SK-N-SH (cell line): Measurements from ENCODE around the gene SYNGR1. TPM values are rescaled to one million over a fixed set of nuclear protein-coding genes. Genes with fewer than 3 reads are reported as not detected.

Experiments used
- CTCF ChIA-PET: fragments of 300-600, 350-600 bp; formaldehyde crosslinking; extraction: SDS; loops from one replicate; lab custom pipeline; 2021; lab: Yijun Ruan, JAX
- POLR2A ChIA-PET: fragments of 350-600 bp; sonication (Branson Sonifier 250); formaldehyde crosslinking; extraction: SDS; loops from one replicate; lab custom pipeline; 2020; ENCODE audit warnings: antibody characterized with exemption, inconsistent platforms; lab: Yijun Ruan, JAX
- DNase-seq: peaks from one replicate; pipeline ENCODE4 v3.0.0; 2012
- H2AFZ ChIP-seq: fragments of 200-600 bp; sonication (generic); 2 replicates; pipeline ENCODE4 v1.8.1; 2016; ENCODE audit warnings: antibody characterized with exemption, mild to moderate bottlenecking, low read depth
- H3F3A ChIP-seq: fragments of 200-600 bp; sonication (generic); replicated peaks from 2 replicates; pipeline ENCODE3; 2016; ENCODE audit warnings: antibody characterized with exemption, mild to moderate bottlenecking; ENCODE audit not compliant: insufficient read depth
- H3K27ac ChIP-seq, 2 experiments: fragments of 200-500 bp in 1 of 2; fragments of 200-600 bp in 1 of 2; sonication (Bioruptor generic) in 1 of 2; sonication (generic), shearing (Covaris generic) in 1 of 2; 2 replicates each; pipeline versions ENCODE4 v1.5.1 to v1.6.1; 2014 to 2016; ENCODE audit warnings: low read depth in 2 of 2, inconsistent platforms in 1 of 2, low read length in 1 of 2, mild to moderate bottlenecking in 1 of 2, mixed read lengths in 1 of 2
- H3K27me3 ChIP-seq: fragments of 200-600 bp; sonication (generic), shearing (Covaris generic); 2 replicates; pipeline ENCODE4 v1.6.1; 2016; ENCODE audit warnings: mixed run types; ENCODE audit not compliant: insufficient read depth
- H3K36me3 ChIP-seq, 2 experiments: fragments of 200-500 bp in 1 of 2; fragments of 200-600 bp in 1 of 2; sonication (Bioruptor generic) in 1 of 2; sonication (generic) in 1 of 2; replicated peaks in 1 of 2; 2 replicates each; pipeline versions ENCODE3 to v1.5.1; 2014 to 2016; ENCODE audit warnings: low read length in 1 of 2, mild to moderate bottlenecking in 1 of 2; ENCODE audit not compliant: insufficient read depth in 2 of 2, control insufficient read depth in 1 of 2
- H3K4me1 ChIP-seq, 2 experiments: fragments of 200-500 bp in 1 of 2; fragments of 200-600 bp in 1 of 2; sonication (Bioruptor generic) in 1 of 2; sonication (generic), shearing (Covaris generic) in 1 of 2; 2 replicates each; pipeline versions ENCODE4 v1.5.1 to v1.6.1; 2014 to 2016; ENCODE audit warnings: low read depth in 1 of 2, low read length in 1 of 2, mixed run types in 1 of 2; ENCODE audit not compliant: insufficient read depth in 2 of 2, control insufficient read depth in 1 of 2
- H3K4me2 ChIP-seq: fragments of 200-600 bp; sonication (generic), shearing (Covaris generic); 2 replicates; pipeline ENCODE4 v1.6.1; 2017; ENCODE audit warnings: mixed run types
- H3K4me3 ChIP-seq, 2 experiments: fragments of 200-500 bp in 1 of 2; fragments of 200-600 bp in 1 of 2; sonication (Bioruptor generic) in 1 of 2; sonication (generic), shearing (Covaris generic) in 1 of 2; 2 replicates each; pipeline versions ENCODE4 v1.5.1 to v1.8.1; 2014 to 2016; ENCODE audit warnings: low read depth in 2 of 2, inconsistent platforms in 1 of 2, low read length in 1 of 2, mild to moderate bottlenecking in 1 of 2, mixed read lengths in 1 of 2, moderate library complexity in 1 of 2
- H3K79me2 ChIP-seq: fragments of 200-600 bp; sonication (generic); 2 replicates; pipeline ENCODE4 v1.8.1; 2017; ENCODE audit warnings: mild to moderate bottlenecking; ENCODE audit not compliant: insufficient read depth
- H3K9ac ChIP-seq: fragments of 200-600 bp; sonication (generic); 2 replicates; pipeline ENCODE4 v1.6.1; 2017; ENCODE audit warnings: mixed run types
- H3K9me2 ChIP-seq: fragments of 200-600 bp; sonication (generic); 2 replicates; pipeline ENCODE4 v1.6.1; 2017; ENCODE audit warnings: mixed run types
- H3K9me3 ChIP-seq: fragments of 200-600 bp; sonication (generic); 2 replicates; pipeline ENCODE4 v1.6.1; 2017; ENCODE audit warnings: mixed run types, mild to moderate bottlenecking, moderate library complexity
- H4K20me1 ChIP-seq: fragments of 200-600 bp; sonication (generic); 2 replicates; pipeline ENCODE4 v1.6.1; 2017; ENCODE audit warnings: mild to moderate bottlenecking, mixed run types; ENCODE audit not compliant: insufficient read depth
- ELF1 ChIP-seq: IDR thresholded peaks from 2 replicates; pipeline ENCODE4 v1.4.0; 2012
- EP300 ChIP-seq, 2 experiments: IDR thresholded peaks; 2 replicates each; pipeline versions ENCODE4 v1.4.0 to v1.6.1; 2012; ENCODE audit warnings: borderline replicate concordance in 1 of 2, low read depth in 1 of 2, low read length in 1 of 2
- EZH2phosphoT487 ChIP-seq: fragments of 200-600 bp; sonication (generic); IDR thresholded peaks from 2 replicates; pipeline ENCODE4 v1.6.1; 2017; ENCODE audit warnings: low read depth, mixed run types, mild to moderate bottlenecking, antibody characterized with exemption, moderate library complexity, borderline replicate concordance
- FOXM1 ChIP-seq: IDR thresholded peaks from 2 replicates; pipeline ENCODE4 v1.4.0; 2012; ENCODE audit warnings: low read depth, mild to moderate bottlenecking
- GATA2 ChIP-seq: sonication (generic); formaldehyde crosslinking; IDR thresholded peaks from 2 replicates; pipeline ENCODE4 v1.5.0; 2020; ENCODE audit warnings: mild to moderate bottlenecking, missing genetic modification reagents
- JUND ChIP-seq: IDR thresholded peaks from 2 replicates; pipeline ENCODE4 v1.4.0; 2012
- MEF2A ChIP-seq: IDR thresholded peaks from 2 replicates; pipeline ENCODE4 v1.4.0; 2012; ENCODE audit warnings: low read depth, borderline replicate concordance
- MXI1 ChIP-seq: IDR thresholded peaks from 2 replicates; pipeline ENCODE4 v1.6.1; 2012; ENCODE audit warnings: mild to moderate bottlenecking, low read depth, low read length, improper control_type of control experiment
- NFIC ChIP-seq: IDR thresholded peaks from 2 replicates; pipeline ENCODE4 v1.4.0; 2012; ENCODE audit warnings: borderline replicate concordance
- POLR2AphosphoS5 ChIP-seq: IDR thresholded peaks from 2 replicates; pipeline ENCODE4 v1.6.1; 2012; ENCODE audit warnings: low read depth, low read length
- RCOR1 ChIP-seq: fragments of 150-350 bp; IDR thresholded peaks from 2 replicates; pipeline ENCODE4 v1.6.1; 2017; ENCODE audit warnings: antibody characterized with exemption, low read length
- RXRA ChIP-seq: IDR thresholded peaks from 2 replicates; pipeline ENCODE4 v1.4.0; 2012; ENCODE audit warnings: low read depth, mild to moderate bottlenecking, borderline replicate concordance
- SMC3 ChIP-seq: IDR thresholded peaks from 2 replicates; pipeline ENCODE4 v1.6.1; 2012; ENCODE audit warnings: low read depth, low read length, improper control_type of control experiment
- TAF1 ChIP-seq: IDR thresholded peaks from 2 replicates; pipeline ENCODE4 v1.6.1; 2012; ENCODE audit warnings: low read depth, mild to moderate bottlenecking, low read length, moderate library complexity, borderline replicate concordance
- TCF12 ChIP-seq: IDR thresholded peaks from 2 replicates; pipeline ENCODE4 v1.4.0; 2012
- TEAD4 ChIP-seq: IDR thresholded peaks from 2 replicates; pipeline ENCODE4 v1.4.0; 2012; ENCODE audit warnings: mild to moderate bottlenecking, borderline replicate concordance; ENCODE audit not compliant: insufficient read depth
- WGBS: methylation state at CpG from one replicate; pipeline ENCODE4 v1.1.6; 2017; ENCODE audit warnings: low lambda C conversion rate; 5-methylcytosine and 5-hydroxymethylcytosine counted together
- polyA plus RNA-seq, 3 experiments: library from polyadenylated mRNA; depleted of rRNA; stranded (reverse); fragments of >200 nt; gene quantifications; 2 replicates each; pipeline ENCODE4 v1.2.3, GENCODE V29; 2012
- TF ChIP-seq, protein P1 (sequence below): fragments of 200-600 bp; sonication (generic); IDR thresholded peaks from 2 replicates; pipeline ENCODE4 v1.6.1; 2017; ENCODE audit warnings: antibody characterized with exemption, mild to moderate bottlenecking, moderate library complexity
- TF ChIP-seq, protein P2 (sequence below): IDR thresholded peaks from 2 replicates; pipeline ENCODE4 v1.4.0; 2012; ENCODE audit warnings: low read depth, borderline replicate concordance
- TF ChIP-seq, protein P3 (sequence below): fragments of 150-350 bp; IDR thresholded peaks from 2 replicates; pipeline ENCODE4 v1.6.1; 2017; ENCODE audit warnings: antibody characterized with exemption, low read length, low read depth, borderline replicate concordance

SYNGR1 gene
- polyA plus RNA-seq, 1 of the 3 experiments (the other 2 are of a cell fraction): 18.7 TPM

DNA sequence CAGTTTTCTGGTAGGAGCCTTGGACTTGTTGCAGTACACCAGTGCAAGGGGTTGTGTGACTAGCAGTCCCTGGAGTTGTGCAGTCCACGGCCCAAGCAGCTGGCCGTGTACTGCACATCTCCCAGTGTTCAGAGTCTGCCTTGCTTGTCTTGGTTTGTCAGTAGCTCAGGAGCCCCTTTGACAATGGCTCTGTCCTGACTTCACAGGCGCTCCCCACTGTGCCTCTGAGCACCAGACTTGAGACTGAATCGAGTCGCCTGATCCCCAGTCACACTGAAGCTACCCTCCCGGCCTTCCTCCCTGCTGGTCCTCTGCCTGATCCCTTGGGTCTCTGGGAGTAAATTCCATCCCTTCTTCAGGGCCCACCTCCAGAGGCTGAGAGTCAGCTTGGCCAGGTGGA, 19.4 kb downstream of the SYNGR1 start:
- no peaks in the 10 kb centered on the region for H3K27me3 ChIP-seq
- H3K9me3 ChIP-seq: no peaks in the 10 kb centered on the region
- H3K4me3 ChIP-seq: no peak overlapping the region
- H2AFZ ChIP-seq: no peak overlapping the region
- H3K4me1 ChIP-seq: peaks cover 0 to 4% of the 10 kb centered on the region in 2 experiments; a peak in 1 of 4 replicates
- H4K20me1 ChIP-seq: no peaks in the 10 kb centered on the region
- no peak for DNase-seq
- no peak overlapping the region for H3K4me2 ChIP-seq
- H3K36me3 ChIP-seq: no peaks in the 10 kb centered on the region
- POLR2A ChIA-PET: no interaction called here
- WGBS: 100% methylated on average over 3 of the region's 6 CpGs
- H3K27ac ChIP-seq: no peak overlapping the region
- H3K79me2 ChIP-seq: no peaks in the 10 kb centered on the region
- H3K9ac ChIP-seq: no peak overlapping the region
- no peaks in the 10 kb centered on the region for H3K9me2 ChIP-seq
- CTCF ChIA-PET: interaction anchor here (0.9 kb wide), 1 partner anchor 26 kb away, joined by 3 read pairs; no protein-coding TSS in a partner anchor
- no peak for TF ChIP-seq GATA2 (CRISPR knock-in tag)
- no peak for TF ChIP-seq POLR2AphosphoS5
- TF ChIP-seq, protein P1, sequence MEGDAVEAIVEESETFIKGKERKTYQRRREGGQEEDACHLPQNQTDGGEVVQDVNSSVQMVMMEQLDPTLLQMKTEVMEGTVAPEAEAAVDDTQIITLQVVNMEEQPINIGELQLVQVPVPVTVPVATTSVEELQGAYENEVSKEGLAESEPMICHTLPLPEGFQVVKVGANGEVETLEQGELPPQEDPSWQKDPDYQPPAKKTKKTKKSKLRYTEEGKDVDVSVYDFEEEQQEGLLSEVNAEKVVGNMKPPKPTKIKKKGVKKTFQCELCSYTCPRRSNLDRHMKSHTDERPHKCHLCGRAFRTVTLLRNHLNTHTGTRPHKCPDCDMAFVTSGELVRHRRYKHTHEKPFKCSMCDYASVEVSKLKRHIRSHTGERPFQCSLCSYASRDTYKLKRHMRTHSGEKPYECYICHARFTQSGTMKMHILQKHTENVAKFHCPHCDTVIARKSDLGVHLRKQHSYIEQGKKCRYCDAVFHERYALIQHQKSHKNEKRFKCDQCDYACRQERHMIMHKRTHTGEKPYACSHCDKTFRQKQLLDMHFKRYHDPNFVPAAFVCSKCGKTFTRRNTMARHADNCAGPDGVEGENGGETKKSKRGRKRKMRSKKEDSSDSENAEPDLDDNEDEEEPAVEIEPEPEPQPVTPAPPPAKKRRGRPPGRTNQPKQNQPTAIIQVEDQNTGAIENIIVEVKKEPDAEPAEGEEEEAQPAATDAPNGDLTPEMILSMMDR: no peak
- TF ChIP-seq RCOR1: no peak
- no peak for TF ChIP-seq JUND
- TF ChIP-seq TCF12: no peak
- TF ChIP-seq, protein P2, sequence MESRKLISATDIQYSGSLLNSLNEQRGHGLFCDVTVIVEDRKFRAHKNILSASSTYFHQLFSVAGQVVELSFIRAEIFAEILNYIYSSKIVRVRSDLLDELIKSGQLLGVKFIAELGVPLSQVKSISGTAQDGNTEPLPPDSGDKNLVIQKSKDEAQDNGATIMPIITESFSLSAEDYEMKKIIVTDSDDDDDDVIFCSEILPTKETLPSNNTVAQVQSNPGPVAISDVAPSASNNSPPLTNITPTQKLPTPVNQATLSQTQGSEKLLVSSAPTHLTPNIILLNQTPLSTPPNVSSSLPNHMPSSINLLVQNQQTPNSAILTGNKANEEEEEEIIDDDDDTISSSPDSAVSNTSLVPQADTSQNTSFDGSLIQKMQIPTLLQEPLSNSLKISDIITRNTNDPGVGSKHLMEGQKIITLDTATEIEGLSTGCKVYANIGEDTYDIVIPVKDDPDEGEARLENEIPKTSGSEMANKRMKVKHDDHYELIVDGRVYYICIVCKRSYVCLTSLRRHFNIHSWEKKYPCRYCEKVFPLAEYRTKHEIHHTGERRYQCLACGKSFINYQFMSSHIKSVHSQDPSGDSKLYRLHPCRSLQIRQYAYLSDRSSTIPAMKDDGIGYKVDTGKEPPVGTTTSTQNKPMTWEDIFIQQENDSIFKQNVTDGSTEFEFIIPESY: no peak
- no peak for TF ChIP-seq TEAD4
- TF ChIP-seq MEF2A: no peak
- no peak for TF ChIP-seq FOXM1
- no peak for TF ChIP-seq EP300 (IDR thresholded peaks at IDR 0.05; ENCODE audit: borderline replicate concordance in 1 of 2, low read depth in 1 of 2, low read length in 1 of 2)
- no peak for TF ChIP-seq TAF1
- TF ChIP-seq NFIC: no peak
- TF ChIP-seq ELF1: no peak
- TF ChIP-seq RXRA: no peak
- TF ChIP-seq MXI1: no peak
- no peak for TF ChIP-seq EZH2phosphoT487
- no peak for TF ChIP-seq SMC3
- TF ChIP-seq, protein P3, sequence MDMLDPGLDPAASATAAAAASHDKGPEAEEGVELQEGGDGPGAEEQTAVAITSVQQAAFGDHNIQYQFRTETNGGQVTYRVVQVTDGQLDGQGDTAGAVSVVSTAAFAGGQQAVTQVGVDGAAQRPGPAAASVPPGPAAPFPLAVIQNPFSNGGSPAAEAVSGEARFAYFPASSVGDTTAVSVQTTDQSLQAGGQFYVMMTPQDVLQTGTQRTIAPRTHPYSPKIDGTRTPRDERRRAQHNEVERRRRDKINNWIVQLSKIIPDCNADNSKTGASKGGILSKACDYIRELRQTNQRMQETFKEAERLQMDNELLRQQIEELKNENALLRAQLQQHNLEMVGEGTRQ: no peak
- H3F3A ChIP-seq: no peaks in the 10 kb centered on the region
